NCI-H82 (cell line): ENCODE measurements around the gene FOXL3.
"Not testable (repeated sequence)": the region's sequence is repeated elsewhere in the genome, so short reads cannot be mapped to it uniquely, and the experiment has no call there.

Source experiments
- DNase-seq: peaks from one replicate; lab custom pipeline; 2025; lab: John Stamatoyannopoulos, UW

Gene FOXL3

DNA sequence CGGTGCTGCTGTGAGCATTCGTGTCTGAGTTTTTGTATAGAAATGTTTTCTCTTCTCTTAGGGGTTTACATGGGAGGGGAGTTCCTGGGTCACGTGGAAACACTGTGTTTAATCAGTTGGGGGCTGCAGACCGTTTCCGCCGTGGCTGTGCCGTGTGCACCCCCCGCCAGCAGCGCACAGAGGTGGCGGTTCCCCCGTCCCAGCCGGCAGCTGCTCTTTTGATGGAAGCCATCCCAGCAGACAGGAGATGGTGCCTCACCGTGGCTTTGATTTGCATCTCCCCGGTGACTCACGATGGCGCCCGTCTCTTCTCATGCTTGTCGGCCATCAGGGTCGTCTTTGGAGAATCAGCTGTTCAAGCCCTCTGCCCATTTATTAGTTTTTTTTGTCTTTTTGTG lies 34.9 kb upstream of the FOXL3 start:
- DNase-seq, result no peak

DNA sequence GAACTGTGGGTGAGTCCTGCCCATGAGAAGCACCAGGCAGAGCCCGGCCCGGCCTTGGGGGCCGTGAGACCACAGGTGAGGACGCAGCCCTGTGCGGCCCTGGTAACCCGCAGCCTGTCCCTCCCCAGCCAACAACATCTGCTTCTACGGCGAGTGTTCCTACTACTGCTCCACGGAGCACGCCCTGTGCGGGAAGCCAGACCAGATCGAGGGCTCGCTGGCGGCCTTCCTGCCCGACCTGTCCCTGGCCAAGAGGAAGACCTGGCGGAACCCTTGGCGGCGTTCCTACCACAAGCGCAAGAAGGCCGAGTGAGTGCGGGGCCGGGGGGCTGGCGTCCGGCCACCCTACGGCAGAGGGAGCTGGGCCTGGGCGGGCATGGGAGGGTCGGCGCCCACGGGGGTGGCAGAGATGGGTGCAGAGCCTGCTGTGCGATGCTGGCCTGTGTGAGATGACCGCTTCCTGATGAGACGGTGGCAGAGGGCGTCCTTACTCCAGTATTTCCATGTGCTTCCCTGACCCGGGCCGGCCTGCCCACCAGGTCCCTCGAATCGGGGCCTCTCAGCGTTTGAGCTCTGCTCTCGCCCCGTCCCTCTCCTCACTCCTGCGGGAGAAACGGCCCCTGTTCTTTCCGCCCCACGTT lies 34.1 kb upstream of the FOXL3 start:
- DNase-seq, result no peak

DNA sequence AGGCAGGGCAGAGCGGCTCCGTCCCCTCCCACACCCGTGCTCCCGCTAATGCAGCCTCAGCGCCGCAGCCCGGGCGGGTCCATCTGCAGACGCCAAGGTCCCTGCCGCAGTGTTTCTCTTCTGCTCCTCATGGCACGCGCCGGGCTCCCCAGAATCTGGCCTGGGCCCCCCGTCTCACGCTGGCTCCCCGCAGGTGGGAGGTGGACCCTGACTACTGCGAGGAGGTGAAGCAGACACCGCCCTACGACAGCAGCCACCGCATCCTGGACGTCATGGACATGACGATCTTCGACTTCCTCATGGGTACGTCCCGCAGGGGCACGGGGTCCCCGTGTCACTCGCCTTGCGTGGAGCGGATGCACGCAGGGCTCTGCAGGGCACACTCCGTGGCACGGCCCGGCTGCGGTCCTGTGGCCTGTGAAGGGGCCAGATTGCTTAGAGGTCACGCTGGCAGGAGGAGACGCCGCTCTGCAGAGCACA lies 33.5 kb upstream of the FOXL3 start:
- no peak for DNase-seq

DNA sequence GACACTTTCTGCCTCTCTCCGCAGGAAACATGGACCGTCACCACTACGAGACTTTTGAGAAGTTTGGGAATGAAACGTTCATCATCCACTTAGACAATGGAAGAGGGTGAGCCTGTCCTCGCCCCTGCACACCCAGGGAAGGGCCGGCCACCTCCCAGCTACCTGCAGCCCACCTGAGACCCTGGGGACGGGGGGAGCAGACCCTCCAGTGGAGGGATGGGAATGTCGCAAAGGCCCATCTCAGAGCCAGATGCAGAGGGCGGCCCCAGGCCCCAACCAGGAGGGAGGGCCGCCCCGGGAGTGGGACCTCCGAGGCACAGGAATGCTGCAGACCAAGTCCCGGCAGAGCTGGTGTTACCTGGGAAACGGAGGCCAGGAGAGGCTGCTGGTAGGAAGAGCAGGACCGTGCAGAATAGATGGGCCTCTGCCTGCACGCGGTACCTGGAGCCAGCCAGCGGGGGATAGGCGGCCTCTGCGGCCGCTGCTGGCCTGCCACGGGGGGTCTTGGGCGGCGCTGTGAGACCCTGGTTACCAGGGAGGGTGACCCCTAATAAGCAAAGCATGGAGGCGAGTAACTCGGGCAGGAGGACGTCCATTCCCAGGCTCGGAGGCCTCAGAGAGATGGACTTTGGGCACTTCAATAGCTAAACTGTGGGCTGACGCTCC lies 32.9 kb upstream of the FOXL3 start:
- DNase-seq, result no peak

DNA sequence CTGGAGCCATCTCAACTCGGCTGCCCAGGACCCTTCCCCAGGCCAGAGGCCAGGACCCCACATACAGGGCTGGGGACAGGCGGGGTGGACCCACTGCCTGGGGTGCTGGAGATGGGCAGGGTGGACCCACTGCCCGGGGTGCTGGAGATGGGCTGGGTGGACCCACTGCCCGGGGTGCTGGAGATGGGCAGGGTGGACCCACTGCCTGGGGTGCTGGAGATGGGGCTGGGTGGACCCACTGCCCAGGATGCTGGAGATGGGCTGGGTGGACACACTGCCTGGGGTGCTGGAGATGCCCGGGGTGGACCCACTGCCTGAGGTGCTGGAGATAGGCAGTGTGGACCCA lies 32.4 kb upstream of the FOXL3 start:
- no peak for DNase-seq

DNA sequence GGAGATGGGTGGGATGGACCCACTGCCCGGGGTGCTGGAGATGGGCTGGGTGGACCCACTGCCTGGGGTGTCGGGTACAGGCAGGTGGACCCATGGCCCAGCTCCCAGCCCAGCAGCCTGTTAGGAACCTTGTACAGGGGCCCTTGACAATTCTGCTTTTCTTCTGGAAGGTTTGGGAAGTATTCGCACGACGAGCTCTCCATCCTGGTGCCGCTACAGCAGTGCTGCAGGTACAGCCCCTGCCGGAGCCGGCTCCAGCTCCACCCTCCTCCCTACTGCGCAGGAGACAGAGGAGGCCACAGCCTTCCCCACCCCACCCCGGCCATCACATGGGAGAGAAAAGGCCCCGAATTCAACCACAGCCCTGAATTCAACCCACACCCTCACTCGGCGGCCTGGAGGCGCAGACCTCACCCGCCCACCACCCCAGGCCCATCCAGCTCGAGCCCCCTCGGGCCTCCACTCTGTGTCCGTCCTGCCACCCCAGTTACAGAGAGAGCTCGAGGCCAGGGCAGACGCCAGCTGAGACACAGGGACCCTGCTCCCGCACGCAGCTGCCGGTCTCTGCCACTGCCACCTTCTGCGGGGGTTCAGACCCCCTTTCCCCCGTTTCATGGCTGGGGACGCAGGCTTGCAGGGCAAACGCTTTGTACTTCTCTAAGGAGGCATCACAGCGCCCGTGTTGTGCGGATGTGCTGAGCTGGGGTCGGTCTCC lies 31.3 kb upstream of the FOXL3 start:
- no peak for DNase-seq

DNA sequence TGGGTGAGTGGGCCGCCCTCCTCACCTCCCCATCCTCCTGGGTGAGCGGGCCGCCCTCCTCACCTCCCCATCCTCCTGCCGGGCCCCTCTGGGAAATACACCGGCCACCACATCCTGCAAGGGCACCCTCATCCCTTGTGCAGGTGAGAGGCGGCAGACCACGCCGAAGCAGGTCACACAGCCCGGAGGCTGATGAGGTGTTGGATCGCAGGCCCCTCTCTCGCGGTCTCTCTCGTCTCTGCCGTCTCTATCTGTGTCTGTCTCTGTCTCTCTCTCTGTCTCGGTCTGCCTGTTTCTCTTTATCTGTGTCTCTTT lies 30.8 kb upstream of the FOXL3 start:
- no peak for DNase-seq

DNA sequence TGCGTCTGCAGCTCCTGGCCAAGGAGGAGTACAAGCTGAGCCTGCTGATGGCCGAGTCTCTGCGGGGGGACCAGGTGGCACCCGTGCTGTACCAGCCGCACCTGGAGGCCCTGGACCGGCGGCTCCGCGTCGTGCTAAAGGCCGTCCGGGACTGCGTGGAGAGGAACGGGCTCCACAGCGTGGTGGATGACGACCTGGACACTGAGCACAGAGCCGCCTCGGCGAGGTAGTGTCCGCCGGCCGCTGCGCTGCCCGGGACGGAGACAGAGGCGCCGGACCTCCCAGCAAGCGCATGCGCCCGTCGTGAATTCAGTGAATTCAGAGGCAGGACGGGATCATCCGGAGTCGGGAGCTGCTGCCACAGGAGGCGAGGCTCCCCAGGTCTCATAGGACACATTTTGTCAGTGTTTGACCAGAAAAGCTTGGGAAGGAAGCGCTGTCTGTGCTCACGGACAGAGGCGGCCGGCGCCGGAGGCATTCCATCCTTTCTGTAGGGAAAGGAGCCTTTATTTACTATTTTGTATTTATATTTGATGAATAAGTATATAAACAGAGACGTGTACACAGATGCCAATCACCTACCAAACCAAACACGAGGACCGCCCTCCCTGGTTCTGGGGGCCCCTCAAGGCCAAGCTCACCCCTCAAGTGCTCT lies 30.1 kb upstream of the FOXL3 start:
- no peak for DNase-seq

DNA sequence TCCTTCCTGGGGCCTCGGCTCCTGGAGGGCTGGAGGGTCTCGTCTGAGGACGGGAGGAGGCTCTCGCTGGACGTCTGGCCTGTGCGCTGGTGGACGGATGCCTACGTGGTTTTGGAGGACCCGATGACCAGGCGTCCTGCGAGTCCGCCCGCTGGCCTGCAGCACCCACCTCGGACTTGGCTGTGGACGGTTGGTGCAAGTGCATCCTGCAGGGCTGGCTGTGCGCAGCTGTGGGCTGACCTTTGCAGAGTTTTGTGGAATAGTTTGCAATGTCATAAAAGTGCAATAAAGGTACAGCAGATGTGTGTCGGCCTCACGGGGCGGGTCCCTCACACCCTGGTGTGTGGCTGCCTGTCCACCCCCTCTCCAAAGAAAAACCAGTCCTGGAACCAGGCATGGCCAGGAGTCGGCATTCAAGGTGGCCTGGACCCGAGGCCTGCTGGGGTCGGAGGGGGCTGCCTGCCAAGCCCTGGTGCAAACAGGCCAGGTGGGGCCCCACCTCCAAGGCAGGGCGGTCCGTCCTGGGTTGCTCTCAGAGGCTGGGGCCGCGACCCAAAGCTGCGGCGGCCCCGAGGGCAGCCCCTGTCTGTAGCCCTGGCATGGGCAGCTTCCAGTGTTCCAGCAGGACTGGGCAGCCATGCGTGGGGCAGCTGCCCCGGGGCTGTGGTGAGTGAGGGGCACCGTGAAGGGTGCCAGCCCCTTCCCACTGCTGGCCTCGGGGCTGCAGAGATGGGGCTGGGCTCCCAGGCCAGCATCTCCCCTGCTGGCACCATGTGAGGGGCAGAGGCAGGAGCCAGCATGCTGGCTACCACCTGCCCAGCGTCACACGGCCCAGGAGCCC lies 29.3 kb upstream of the FOXL3 start:
- no peak for DNase-seq

DNA sequence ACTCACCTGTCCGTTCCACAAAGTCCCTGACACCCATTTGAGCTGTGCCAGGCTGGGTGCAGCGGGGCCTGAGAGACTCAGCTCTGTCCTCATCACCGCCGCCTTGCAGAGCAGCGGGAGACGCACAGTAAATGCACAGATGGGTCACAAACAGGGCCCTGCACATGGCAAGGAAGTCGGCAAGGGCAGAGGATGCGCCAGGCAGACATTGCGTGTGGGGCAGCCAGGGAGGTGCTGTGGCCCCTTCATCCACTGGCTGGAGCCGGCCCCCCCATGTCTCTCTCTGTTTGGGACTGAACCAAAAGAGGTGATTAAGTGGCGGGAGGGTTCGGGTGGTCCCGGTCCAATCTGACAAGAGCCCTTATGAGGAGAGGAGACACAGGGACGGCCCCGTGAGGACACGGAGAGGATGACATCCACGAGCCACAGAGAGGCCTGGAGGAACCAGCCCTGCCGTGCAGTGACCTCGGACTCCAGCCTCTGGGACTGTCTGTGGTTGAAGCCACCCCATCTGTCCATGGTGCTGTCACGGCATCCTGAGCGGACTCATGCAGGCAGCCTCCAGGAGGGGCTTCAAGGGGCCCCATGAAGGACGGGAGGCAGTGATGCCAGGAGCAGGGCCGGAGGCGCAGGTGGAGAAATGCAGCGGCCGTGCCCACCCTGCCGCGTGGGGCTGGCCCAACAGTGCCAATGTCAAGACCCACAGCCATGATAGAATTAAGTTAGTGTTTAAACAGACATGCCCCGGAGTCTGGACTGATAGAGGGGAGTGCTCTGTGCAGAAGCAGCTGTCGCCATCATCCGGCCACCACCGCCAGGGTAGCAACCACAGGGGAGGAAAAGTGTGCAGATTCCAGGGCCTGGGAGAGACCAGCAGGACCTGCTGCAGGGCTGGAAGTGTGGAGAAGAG lies 28.4 kb upstream of the FOXL3 start:
- DNase-seq, result no peak

DNA sequence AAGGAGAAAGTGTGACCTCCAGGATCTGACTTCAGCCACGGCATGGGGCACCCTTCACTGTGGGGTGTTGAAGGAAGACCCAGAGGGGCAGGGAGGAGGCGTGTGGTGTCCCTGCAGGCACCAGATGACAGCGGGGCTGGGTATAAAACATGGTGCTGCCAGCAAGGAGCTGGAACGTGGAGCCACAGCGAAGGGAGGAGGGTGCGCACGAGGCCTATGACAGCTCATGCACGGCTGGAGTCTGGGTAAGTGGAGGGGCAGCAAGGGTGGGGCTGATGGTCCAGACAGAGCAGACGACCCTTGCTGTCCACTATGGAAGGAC lies 27.8 kb upstream of the FOXL3 start:
- DNase-seq, result no peak

DNA sequence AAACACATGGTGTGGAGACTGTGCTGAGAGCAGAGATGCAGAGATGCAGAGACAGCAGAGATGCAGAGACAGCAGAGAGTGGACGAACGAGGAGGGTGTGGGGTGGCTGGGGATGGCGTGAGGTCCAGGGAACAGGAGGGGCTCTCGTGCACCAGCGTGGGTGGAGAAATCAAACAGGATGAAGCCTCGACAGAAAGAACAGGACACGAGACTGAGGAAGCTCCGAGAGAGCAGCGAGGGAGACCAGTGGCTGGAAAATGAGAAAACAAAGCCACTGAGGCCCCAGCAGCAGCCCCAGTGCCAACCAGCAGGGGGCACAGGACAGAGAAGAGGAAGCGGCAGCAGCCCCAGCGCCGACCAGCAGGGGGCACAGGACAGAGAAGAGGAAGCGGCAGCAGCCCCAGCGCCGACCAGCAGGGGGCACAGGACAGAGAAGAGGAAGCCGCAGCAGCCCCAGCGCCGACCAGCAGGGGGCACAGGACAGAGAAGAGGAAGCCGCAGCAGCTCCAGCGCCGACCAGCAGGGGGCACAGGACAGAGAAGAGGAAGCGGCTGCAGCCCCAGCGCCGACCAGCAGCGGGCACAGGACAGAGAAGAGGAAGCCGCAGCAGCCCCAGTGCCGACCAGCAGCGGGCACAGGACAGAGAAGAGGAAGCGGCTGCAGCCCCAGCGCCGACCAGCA lies 27.2 kb upstream of the FOXL3 start:
- not testable (repeated sequence) for DNase-seq

DNA sequence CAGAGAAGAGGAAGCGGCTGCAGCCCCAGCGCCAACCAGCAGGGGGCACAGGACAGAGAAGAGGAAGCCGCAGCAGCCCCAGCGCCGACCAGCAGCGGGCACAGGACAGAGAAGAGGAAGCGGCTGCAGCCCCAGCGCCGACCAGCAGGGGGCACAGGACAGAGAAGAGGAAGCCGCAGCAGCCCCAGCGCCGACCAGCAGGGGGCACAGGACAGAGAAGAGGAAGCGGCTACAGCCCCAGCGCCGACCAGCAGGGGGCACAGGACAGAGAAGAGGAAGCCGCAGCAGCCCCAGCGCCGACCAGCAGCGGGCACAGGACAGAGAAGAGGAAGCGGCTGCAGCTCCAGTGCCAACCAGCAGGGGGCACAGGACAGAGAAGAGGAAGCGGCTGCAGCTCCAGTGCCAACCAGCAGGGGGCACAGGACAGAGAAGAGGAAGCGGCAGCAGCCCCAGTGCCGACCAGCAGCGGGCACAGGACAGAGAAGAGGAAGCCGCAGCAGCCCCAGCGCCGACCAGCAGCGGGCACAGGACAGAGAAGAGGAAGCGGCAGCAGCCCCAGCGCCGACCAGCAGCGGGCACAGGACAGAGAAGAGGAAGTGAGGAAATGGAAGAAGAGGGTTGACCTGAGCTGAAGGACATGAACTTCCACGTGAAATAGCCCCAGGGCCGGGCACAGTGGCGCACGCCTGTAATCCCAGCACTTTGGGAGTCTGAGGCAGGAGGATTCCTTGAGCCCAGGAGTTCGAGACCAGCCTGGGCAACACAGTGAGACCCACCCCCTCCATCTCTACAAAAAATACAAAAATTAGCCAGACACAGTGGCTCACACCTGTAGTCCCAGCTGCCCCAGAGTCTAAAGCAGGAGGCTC lies 26.3 kb upstream of the FOXL3 start:
- DNase-seq, result not testable (repeated sequence)

DNA sequence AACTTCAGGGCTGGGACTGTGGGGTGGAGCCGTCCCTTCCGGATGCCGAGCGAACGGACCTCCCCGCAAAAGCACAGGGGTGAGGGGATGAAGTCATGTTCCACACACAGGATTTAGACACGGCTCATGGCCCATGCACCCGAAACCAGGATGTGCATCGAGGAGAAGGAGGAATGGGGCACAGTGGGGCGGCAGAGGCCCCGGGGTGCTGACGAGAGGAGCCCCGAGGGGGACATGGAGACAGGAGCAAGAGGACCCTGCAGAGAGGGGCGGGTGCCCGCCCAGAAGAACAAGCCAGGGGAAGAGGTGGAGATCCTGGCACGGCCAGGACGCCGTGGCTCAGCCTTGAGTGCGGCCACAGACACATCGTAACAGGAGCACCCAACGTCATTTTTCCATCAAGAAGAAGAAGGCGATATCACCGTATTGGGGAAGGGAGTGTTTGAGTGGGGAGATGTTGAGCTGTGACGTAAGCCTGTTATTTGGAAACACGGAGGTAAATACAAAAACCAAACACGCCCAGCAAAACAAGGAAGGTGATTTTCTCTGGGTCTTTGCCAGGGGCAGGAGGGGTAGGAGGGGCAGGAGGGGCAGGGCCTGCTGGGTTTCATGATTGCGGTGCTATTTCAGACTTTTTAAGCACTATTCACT lies 25.3 kb upstream of the FOXL3 start:
- no peak for DNase-seq

DNA sequence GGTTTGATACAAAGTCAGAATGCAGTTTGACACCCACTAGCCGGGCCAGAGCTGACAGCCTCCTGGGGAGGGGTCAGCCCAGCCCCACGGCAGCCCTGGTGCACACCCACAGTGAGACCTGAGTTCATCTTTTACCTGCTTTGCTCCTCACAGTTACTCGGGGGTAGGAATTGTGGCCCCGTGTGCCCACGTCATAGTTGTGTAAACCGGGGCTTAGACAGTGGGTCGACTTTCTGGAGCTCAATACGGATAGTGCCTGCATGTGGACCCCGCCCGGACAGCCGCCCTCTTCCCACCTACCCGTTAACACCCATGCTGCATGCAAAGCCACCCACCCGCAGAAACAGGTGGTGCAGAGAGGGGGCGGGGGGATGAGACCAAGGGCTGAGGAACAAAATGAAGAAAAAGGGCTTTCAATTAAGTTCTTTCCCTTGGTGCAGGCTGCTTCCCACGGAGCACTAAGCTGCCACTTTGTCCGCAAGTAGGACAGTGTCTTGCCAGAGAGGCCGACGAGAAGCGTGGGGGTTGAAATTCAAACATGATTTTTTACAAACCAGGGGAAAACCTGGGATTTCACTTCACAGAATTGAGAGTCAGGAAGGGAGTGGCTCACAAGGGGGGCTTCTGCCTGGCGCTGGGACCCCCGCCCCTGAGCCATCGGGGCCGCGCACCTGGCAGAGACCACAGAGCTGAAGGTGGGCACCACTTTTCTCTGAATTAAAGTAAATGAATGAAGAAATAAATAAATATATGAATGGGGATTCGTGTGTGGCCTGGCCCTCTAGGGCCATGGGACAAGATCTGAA lies 24.6 kb upstream of the FOXL3 start:
- DNase-seq, result no peak

DNA sequence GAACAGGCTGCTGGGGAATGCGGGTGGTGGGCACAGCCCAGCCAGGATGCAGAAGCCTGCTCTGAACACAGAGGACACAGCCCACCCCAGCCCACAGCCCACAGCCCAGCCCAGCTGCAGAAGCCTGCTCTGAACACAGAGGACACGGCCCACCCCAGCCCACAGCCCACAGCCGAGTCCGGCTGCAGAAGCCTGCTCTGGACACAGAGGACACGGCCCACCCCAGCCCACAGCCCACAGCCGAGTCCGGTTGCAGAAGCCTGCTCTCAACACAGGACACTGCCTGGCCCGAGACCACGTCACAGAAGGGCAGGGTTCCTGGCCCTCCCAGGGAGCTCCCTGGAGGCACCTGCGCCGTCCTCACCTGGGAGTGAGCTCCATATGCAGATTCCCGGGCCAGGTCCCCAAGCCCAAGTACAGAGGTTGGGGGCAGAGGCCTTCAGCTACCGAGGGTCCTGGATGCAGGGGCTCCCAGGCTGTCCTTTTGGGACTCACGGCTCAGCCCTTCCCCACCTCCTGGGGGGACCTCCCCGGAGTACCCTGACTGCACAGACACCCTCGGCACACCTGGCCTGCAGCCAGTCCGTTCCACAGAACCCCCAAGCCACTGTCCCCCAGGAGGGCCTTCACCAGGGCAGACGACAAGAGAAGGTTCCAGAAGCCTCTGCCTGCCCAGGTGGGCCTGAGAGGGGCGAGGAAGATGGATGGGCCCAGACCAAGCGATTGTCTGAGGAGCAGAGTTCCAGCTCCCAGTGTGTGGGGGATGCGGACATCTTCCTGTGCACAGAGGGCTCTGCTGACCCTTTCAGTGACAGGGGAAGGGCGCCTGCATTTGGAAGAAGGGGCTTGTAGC lies 23.7 kb upstream of the FOXL3 start:
- DNase-seq, result no peak
